Spleen (tissue), 7 donors: ENCODE results near the gene CHMP1B.

ENCODE experiments used
- POLR2A ChIP-seq, 3 donors: fragments of 450-650 bp; IDR thresholded peaks; one replicate each; pipeline ENCODE4 v1.5.1; 2017; ENCODE audit warnings: antibody characterized with exemption in 3 of 3, mild to moderate bottlenecking in 1 of 3
- POLR2AphosphoS5 ChIP-seq, 3 donors: sonication (generic); formaldehyde crosslinking; IDR thresholded peaks; one replicate each; pipeline ENCODE4 v1.5.1; 2017; ENCODE audit warnings: antibody characterized with exemption in 3 of 3
- TF ChIP-seq, protein P1 (sequence below), 11 experiments: fragments of 200-600 bp in 7 of 11; fragments of 450-650 bp in 4 of 11; sonication (generic) in 4 of 11; IDR thresholded peaks in 8 of 11; conservative IDR thresholded peaks in 3 of 11; 1 replicate in 7 of 11; 2 replicates in 4 of 11; pipeline versions ENCODE4 v1.4.0 to v1.8.0; 2016 to 2021; ENCODE audit warnings: antibody characterized with exemption in 11 of 11, inconsistent platforms in 4 of 11, mild to moderate bottlenecking in 1 of 11
- donor health status: DM: no; HTN: no; CAD: no; lungs with moderate emphysema.
- donor health status: DM: no; HTN: no; CAD: no.
- donor health status: DM: no; HTN: no; CAD: no.

GRCh38 chr18:11840493-11840892, 10.7 kb upstream of the CHMP1B start:
- TF ChIP-seq, protein P1, sequence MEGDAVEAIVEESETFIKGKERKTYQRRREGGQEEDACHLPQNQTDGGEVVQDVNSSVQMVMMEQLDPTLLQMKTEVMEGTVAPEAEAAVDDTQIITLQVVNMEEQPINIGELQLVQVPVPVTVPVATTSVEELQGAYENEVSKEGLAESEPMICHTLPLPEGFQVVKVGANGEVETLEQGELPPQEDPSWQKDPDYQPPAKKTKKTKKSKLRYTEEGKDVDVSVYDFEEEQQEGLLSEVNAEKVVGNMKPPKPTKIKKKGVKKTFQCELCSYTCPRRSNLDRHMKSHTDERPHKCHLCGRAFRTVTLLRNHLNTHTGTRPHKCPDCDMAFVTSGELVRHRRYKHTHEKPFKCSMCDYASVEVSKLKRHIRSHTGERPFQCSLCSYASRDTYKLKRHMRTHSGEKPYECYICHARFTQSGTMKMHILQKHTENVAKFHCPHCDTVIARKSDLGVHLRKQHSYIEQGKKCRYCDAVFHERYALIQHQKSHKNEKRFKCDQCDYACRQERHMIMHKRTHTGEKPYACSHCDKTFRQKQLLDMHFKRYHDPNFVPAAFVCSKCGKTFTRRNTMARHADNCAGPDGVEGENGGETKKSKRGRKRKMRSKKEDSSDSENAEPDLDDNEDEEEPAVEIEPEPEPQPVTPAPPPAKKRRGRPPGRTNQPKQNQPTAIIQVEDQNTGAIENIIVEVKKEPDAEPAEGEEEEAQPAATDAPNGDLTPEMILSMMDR (IDR thresholded peaks at IDR 0.05 in 8 of 11, conservative IDR thresholded peaks at IDR 0.05 in 3 of 11), result no peak
- TF ChIP-seq POLR2AphosphoS5 (IDR thresholded peaks at IDR 0.05) (no peak), POLR2A (IDR thresholded peaks at IDR 0.05) (no peak)
